ENCODE results near the gene PTPRG. TPM values are rescaled to one million over a fixed set of nuclear protein-coding genes. Genes with fewer than 3 reads are reported as not detected.

PTPRG gene
- total and polyA plus RNA-seq, 12 donors = 6.3 to 119 (median 72.2) TPM

GRCh38 chr3:61573441-61573840 lies 12.1 kb downstream of the PTPRG start:
- DNase-seq = no peak
- Histone ChIP-seq H3K36me3 (replicated peaks in 1 of 2) (no peaks in the 10 kb centered on the region), H3K27ac (no peak overlapping the region), H3K27me3 (no peaks in the 10 kb centered on the region), H3K4me3 (no peak overlapping the region), H3K9me3 (replicated peaks in 1 of 3) (no peaks in the 10 kb centered on the region), H3K4me1 (replicated peaks in 1 of 2) (peaks cover 0 to 16% of the 10 kb centered on the region in 2 donors)
- no peak for TF ChIP-seq POLR2A (IDR thresholded peaks at IDR 0.05)
- intact Hi-C loops (cut with DNase I) = no loop called here
- WGBS, 4 donors = 61 to 85% (median 66%) methylated on average over 3 of the region's 3 CpGs

- no peak for TF ChIP-seq POLR2A (IDR thresholded peaks at IDR 0.05)
- TF ChIP-seq CTCF (IDR thresholded peaks at IDR 0.05) = no peak
- no peaks in the 10 kb centered on the region for H3K36me3 ChIP-seq (replicated peaks in 1 of 2)
- H3K4me1 ChIP-seq (replicated peaks in 1 of 2) = peaks cover 0 to 12% of the 10 kb centered on the region in 2 donors
- no peaks in the 10 kb centered on the region for H3K27me3 ChIP-seq
- no peak overlapping the region for H3K4me3 ChIP-seq
- 90 to 93% (median 90%) methylated on average over 10 to 11 of the region's 11 CpGs for WGBS, 4 donors
- DNase-seq = no peak
- H3K9me3 ChIP-seq (replicated peaks in 1 of 3) = no peaks in the 10 kb centered on the region
- H3K27ac ChIP-seq = no peak overlapping the region
- intact Hi-C loops (cut with DNase I) = no loop called here
Observed at GRCh38 chr3:61574854-61575253, 13.5 kb downstream of the PTPRG start.

- no peaks in the 10 kb centered on the region for H3K36me3 ChIP-seq (replicated peaks in 1 of 2)
- no peak overlapping the region for H3K4me3 ChIP-seq
- H3K27me3 ChIP-seq = no peaks in the 10 kb centered on the region
- intact Hi-C loops (cut with DNase I) = no loop called here
- TF ChIP-seq POLR2A (IDR thresholded peaks at IDR 0.05) = no peak
- TF ChIP-seq CTCF (IDR thresholded peaks at IDR 0.05) = no peak
- 92 to 94% (median 93%) methylated on average over 4 of the region's 4 CpGs for WGBS, 4 donors
- DNase-seq = no peak
- H3K9me3 ChIP-seq (replicated peaks in 1 of 3) = no peaks in the 10 kb centered on the region
- H3K4me1 ChIP-seq (replicated peaks in 1 of 2) = peaks cover 0 to 9% of the 10 kb centered on the region in 2 donors
- no peak overlapping the region for H3K27ac ChIP-seq
Observed at GRCh38 chr3:61575893-61576292, 14.5 kb downstream of the PTPRG start.

GRCh38 chr3:61577760-61578159 lies 16.4 kb downstream of the PTPRG start:
- no peak overlapping the region for H3K4me3 ChIP-seq
- no peaks in the 10 kb centered on the region for H3K4me1 ChIP-seq (replicated peaks in 1 of 2)
- H3K9me3 ChIP-seq (replicated peaks in 1 of 3) = no peaks in the 10 kb centered on the region
- no peak for DNase-seq
- intact Hi-C loops (cut with DNase I) = no loop called here
- H3K27me3 ChIP-seq = no peaks in the 10 kb centered on the region
- no peaks in the 10 kb centered on the region for H3K36me3 ChIP-seq (replicated peaks in 1 of 2)
- no peak overlapping the region for H3K27ac ChIP-seq
- 89 to 97% (median 91%) methylated on average over 3 of the region's 3 CpGs for WGBS, 4 donors
- TF ChIP-seq CTCF (IDR thresholded peaks at IDR 0.05) (no peak), POLR2A (IDR thresholded peaks at IDR 0.05) (no peak)

- no peak for TF ChIP-seq CTCF (IDR thresholded peaks at IDR 0.05)
- no peak for TF ChIP-seq POLR2A (IDR thresholded peaks at IDR 0.05)
- Histone ChIP-seq H3K4me3 (no peak overlapping the region), H3K36me3 (replicated peaks in 1 of 2) (no peaks in the 10 kb centered on the region), H3K4me1 (replicated peaks in 1 of 2) (peaks cover under 1 to 3% of the 10 kb centered on the region in 2 donors), H3K9me3 (replicated peaks in 1 of 3) (no peaks in the 10 kb centered on the region), H3K27ac (no peak overlapping the region), H3K27me3 (no peaks in the 10 kb centered on the region)
- intact Hi-C loops (cut with DNase I) = no loop called here
- no peak for DNase-seq
- 78 to 82% (median 81%) methylated on average over 8 of the region's 8 CpGs for WGBS, 4 donors
Observed at GRCh38 chr3:61578667-61579367, 17.4 kb downstream of the PTPRG start.

Measured in adrenal gland (tissue), 12 donors.